Right lung (tissue), 5 donors: ENCODE data around the gene GLTPD2. TPM values are rescaled to one million over a fixed set of nuclear protein-coding genes. Genes with fewer than 3 reads are reported as not detected.

Experiments
- polyA plus RNA-seq, 5 donors: library from polyadenylated mRNA; unstranded; fragments of 120-200 nt; gene quantifications; one replicate each; pipeline versions ENCODE4 v1.2.1 to v1.2.3, GENCODE V29; 2013; ENCODE audit warnings: inconsistent platforms in 1 of 5, low replicate concordance in 1 of 5; ENCODE audit not compliant: insufficient read length in 5 of 5, insufficient read depth in 1 of 5

The GLTPD2 gene
- polyA plus RNA-seq, 5 donors: 0.64 to 1.7 (median 1.0) TPM

Other genes with a start within 250 kb of the GLTPD2 start
- gene MYBBP1A, start 233.6 kb upstream of the GLTPD2 start, polyA plus RNA-seq: 10 to 100 TPM; 29.0 to 51.0 (median 35.3) TPM
- 1 to 10 TPM; 3.9 to 9.8 (median 6.1) TPM for gene GGT6, start 228.4 kb upstream of the GLTPD2 start, polyA plus RNA-seq
- 10 to 100 TPM; 17.2 to 32.0 (median 22.6) TPM for gene SMTNL2, start 204.4 kb upstream of the GLTPD2 start, polyA plus RNA-seq
- gene ALOX15, start 147.3 kb upstream of the GLTPD2 start, polyA plus RNA-seq: 1 to 10 TPM; 2.9 to 5.0 (median 3.4) TPM
- 10 to 100 TPM; 32.8 to 56.6 (median 47.0) TPM for gene PELP1, start 84.8 kb upstream of the GLTPD2 start, polyA plus RNA-seq
- 10 to 100 TPM; 39.2 to 56.5 (median 44.9) TPM for gene ARRB2, start 78.3 kb upstream of the GLTPD2 start, polyA plus RNA-seq
- gene MED11, start 57.5 kb upstream of the GLTPD2 start, polyA plus RNA-seq: 10 to 100 TPM; 21.2 to 25.9 (median 24.0) TPM
- under 1 TPM; 0.34 to 0.87 (median 0.65) TPM for gene ZMYND15, start 49.1 kb upstream of the GLTPD2 start, polyA plus RNA-seq
- gene CXCL16, start 49.0 kb upstream of the GLTPD2 start, polyA plus RNA-seq: 10 to 100 TPM; 12.1 to 24.4 (median 16.9) TPM
- gene TM4SF5, start 17.1 kb upstream of the GLTPD2 start, polyA plus RNA-seq: not detected
- under 1 TPM in 4 of 5 donors, not detected in 1; 0.16 to 0.97 (median 0.35) TPM for gene VMO1, start 2.6 kb upstream of the GLTPD2 start, polyA plus RNA-seq
- 100 to 1,000 TPM in 3 of 5 donors, 10 to 100 TPM in 2; 97.5 to 118 (median 100) TPM for gene PSMB6, start 7.2 kb downstream of the GLTPD2 start, polyA plus RNA-seq
- 10 to 100 TPM; 47.9 to 65.0 (median 60.6) TPM for gene PLD2, start 18.2 kb downstream of the GLTPD2 start, polyA plus RNA-seq
- gene MINK1, start 44.4 kb downstream of the GLTPD2 start, polyA plus RNA-seq: 10 to 100 TPM; 47.4 to 64.5 (median 57.3) TPM
- 1 to 10 TPM in 2 of 5 donors, under 1 TPM in 3; 0.52 to 1.8 (median 0.85) TPM for gene C17orf107, start 110.6 kb downstream of the GLTPD2 start, polyA plus RNA-seq
- 1 to 10 TPM in 2 of 5 donors, under 1 TPM in 3; 0.59 to 1.2 (median 0.94) TPM for gene CHRNE, start 114.1 kb downstream of the GLTPD2 start, polyA plus RNA-seq
- 1 to 10 TPM; 2.4 to 3.5 (median 2.9) TPM for gene GP1BA, start 143.3 kb downstream of the GLTPD2 start, polyA plus RNA-seq
- 10 to 100 TPM; 40.1 to 62.0 (median 46.2) TPM for gene SLC25A11, start 151.1 kb downstream of the GLTPD2 start, polyA plus RNA-seq
- 100 to 1,000 TPM; 105 to 134 (median 122) TPM for gene RNF167, start 151.3 kb downstream of the GLTPD2 start, polyA plus RNA-seq
- 100 to 1,000 TPM; 315 to 670 (median 399) TPM for gene PFN1, start 159.6 kb downstream of the GLTPD2 start, polyA plus RNA-seq
- gene ENO3, start 162.2 kb downstream of the GLTPD2 start, polyA plus RNA-seq: 100 to 1,000 TPM in 1 of 5 donors, 10 to 100 TPM in 4; 12.8 to 101 (median 15.4) TPM
- gene SPAG7, start 178.9 kb downstream of the GLTPD2 start, polyA plus RNA-seq: 10 to 100 TPM; 73.1 to 88.6 (median 76.3) TPM
- 10 to 100 TPM; 25.4 to 40.9 (median 32.4) TPM for gene CAMTA2, start 198.7 kb downstream of the GLTPD2 start, polyA plus RNA-seq
- gene INCA1, start 208.6 kb downstream of the GLTPD2 start, polyA plus RNA-seq: 10 to 100 TPM in 2 of 5 donors, 1 to 10 TPM in 3; 7.1 to 10.9 (median 9.5) TPM
- gene KIF1C, start 209.0 kb downstream of the GLTPD2 start, polyA plus RNA-seq: 10 to 100 TPM; 51.1 to 80.4 (median 58.0) TPM
- gene SLC52A1, start 246.5 kb downstream of the GLTPD2 start, polyA plus RNA-seq: under 1 TPM; 0.17 to 0.27 (median 0.19) TPM